ENCODE data around the gene NFKB2. TPM values are rescaled to one million over a fixed set of nuclear protein-coding genes. Genes with fewer than 3 reads are reported as not detected.
A peak's percentile ranks its signal among the peaks of the same experiment; 100 is the strongest.

NFKB2 gene
- polyA plus RNA-seq, 10 donors = 13.6 to 18.0 (median 15.7) TPM

DNA sequence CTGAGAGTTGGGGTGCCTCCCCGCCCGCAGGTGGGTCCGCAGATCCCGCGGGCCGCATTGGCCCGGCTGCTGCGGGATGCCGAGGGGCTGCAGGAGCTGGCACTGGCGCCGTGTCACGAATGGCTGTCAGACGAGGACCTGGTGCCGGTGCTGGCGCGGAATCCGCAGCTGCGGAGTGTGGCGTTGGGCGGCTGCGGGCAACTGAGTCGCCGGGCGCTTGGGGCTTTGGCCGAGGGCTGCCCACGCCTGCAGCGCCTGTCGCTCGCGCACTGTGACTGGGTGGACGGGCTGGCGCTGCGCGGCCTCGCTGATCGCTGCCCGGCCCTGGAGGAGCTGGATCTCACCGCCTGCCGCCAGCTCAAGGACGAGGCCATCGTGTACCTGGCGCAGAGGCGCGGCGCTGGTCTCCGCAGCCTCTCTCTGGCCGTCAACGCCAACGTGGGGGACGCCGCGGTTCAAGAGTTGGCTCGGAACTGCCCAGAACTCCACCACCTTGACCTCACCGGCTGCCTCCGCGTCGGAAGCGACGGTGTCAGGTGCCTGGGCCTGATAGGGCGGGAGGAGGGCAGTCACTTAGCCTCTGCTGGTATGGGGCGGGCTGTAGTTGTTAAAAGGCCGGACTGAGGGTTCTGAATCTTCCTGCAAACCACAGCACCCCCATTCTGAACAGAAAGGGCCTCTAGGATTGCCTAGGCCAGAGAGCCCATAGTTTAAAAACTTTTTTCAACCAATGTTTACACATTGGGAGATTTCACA is 26.4 kb downstream of the NFKB2 start:
- DNase-seq = peak in 1 of 3 donors; percentile 37

DNA sequence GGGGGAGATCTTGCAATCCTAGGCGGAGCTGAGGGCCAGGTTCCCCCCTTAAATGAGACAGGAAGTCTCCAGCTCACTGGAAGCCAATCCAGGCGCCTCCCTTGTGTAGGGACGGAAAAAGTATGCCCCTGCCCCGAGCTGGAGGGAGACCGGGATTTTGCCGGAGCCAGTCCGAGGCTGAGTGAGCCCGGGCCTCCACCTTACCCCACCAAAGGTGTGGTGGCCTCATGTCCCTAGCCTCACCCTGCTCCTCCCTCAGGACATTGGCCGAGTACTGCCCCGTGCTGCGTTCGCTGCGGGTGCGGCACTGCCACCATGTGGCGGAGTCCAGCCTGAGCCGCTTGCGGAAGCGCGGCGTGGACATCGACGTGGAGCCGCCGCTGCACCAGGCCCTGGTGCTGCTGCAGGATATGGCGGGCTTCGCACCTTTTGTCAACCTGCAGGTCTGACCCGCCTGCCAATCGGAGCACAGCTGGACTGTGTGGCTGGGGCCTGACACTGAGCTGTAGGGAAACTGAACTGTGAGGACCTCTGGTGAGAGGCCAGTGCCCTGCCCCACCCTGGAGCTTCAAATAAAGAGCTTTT is 27.1 kb downstream of the NFKB2 start:
- DNase-seq = peak; percentile 37 to 84 (median 71)

DNA sequence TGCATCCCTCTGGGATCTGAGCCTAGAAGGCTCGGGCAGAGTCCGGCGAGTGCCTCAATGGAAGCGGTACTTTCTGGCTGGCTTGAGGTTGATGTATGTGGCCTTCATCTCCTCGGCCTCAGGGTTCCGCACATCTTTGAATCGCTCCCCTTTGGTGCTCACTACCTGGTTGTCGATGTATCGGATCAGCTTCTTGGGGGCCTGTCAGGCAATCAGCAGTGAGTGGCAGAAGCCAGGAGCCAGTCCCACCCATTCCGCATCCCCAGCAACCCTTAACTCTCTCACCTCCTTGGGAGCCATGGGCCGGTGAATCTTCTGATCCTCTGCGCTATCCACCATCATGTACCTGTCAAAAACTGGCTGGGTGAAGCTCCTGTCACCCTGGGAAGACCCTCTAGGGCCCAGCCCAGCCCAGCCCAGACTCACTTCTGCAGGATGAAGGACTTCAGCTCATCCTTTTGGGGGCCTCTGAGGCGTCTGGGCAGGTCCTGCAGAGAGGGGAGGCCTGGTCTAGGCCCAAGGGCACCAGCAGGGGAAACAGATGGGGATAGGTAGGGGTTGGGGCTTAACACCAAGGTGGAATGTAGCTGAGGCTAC is 28.0 kb downstream of the NFKB2 start:
- DNase-seq = no peak

DNA sequence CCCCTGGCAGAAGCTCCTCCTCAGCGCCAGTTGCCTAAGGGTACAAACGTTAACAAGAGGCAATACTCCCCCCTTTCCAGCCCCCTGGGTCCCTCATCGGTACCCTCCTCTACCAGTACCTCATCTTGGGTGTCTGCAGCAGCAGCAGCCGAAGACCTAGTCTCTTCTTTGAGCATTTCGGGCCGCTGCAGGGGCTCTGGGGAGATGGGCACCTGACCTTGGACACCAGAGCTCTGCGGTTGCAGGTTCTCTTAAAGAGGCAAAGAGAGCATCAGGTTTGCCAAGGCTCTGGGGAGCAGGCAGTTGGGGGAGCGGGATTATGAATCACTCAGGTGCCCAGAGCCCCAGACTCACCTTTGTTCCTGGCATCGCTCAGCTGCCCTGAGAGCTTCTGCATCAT is 28.6 kb downstream of the NFKB2 start:
- no peak for DNase-seq

DNA sequence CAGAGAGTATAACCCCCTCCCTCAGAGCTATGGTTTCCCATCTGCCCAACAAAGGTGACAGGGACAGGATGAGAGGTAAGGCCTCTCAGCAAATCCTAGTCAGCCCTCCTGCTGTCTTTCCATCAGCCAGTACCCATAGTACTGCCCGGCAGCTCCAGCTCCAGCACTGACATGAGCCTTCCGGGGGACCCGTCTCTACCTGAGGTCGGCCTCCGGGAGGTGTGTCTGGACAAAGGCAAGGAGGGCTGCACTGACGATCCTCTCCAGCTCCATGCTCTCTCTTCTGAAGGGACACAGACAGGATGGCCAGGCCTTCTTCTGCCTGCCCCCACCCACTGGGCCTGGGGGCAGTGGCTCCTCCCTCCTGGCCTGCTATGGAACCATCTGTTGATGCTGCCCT is 29.4 kb downstream of the NFKB2 start:
- no peak for DNase-seq

DNA sequence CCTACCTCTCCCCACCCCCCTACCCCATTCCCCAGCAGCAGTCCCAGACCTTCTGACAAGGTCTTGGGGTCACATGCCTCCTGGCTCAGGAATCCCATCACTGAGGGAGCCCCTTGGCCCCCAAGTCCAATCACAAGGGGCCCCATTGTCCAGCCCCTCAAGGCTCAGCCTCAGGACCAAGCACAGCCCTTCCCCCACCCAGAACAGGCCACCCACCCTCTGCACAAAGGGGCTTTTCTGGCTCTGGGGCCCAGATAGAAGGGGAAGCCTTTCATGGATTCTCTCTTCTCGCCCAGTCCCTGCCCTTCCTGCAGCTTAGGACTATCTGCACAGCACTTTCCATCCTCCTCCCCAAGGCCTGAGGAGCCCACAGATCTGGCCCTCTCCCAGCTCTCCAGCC is 29.9 kb downstream of the NFKB2 start:
- no peak for DNase-seq

DNA sequence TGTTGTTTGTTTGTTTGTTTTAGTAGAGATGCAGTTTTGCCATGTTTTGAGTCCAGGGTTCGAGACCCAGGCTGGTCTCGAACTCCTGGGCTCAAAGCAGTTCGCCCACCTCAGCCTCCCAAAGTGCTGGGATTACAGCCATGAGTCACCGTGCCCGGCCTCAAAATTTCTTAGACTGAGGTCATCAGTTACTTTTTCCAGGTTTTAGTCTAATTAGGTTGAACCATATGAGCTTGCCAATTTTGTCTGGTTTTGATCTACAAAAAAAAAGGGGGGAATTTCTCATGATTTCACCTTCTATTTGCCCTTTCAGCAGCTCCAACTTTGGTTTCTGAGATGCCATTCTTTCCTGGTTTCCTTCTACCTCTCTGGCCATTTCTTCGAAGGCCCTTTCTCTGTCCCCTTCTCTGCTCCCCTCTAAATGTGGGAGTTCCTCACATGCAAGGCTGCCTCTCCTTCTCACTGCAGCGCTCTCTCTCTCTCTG is 31.3 kb downstream of the NFKB2 start:
- no peak for DNase-seq

DNA sequence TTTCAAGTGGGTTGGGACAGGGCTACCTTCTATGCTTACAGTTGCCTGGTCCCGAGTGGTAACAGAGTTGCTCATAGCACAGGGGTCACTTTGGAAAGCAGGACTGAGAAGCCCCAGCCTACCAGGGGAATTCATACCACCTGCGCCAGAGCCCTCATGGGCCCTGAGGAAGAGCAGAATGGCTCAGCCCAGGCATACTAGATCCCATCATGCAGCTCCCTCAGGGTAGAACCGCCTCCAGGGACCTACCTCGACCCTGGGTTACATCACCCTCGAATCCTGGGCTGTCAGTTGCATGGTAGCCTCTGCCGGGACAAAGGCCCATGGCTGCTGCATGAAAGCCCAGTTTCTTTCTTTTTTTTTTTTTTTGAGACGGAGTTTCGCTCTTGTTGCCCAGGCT is 34.0 kb downstream of the NFKB2 start:
- no peak for DNase-seq

DNA sequence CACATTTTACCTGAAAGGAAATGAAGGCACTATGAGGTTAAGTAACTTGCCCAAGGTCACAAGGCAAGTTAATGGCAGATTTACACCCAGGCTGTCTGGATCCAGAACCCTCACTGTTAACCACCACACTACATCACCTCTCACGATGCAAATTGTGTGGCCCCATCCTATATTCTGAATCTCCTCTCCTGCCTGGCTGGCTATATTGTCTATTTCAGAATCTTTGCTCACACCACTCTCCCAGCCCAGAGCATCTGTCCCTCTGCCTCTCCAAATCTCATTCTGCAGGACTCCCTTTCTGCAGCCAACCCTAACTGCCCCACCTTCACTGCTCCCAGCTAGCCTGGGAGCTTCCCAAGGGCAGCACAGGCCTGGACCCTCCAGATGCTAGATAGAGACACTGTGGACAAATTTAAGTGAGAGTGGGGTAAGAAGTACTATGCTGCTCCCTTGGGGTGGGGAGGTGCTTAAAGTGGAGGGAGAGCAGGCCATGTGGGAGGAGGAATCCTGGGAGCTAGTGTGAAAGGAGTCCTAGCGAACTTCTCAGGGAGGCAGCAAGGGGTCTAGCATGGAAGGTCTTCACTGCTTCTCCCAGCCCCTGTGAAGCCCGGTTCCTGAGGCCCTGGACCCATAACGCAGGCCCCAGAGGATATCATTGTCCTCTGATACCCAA is 36.1 kb downstream of the NFKB2 start:
- no peak for DNase-seq

DNA sequence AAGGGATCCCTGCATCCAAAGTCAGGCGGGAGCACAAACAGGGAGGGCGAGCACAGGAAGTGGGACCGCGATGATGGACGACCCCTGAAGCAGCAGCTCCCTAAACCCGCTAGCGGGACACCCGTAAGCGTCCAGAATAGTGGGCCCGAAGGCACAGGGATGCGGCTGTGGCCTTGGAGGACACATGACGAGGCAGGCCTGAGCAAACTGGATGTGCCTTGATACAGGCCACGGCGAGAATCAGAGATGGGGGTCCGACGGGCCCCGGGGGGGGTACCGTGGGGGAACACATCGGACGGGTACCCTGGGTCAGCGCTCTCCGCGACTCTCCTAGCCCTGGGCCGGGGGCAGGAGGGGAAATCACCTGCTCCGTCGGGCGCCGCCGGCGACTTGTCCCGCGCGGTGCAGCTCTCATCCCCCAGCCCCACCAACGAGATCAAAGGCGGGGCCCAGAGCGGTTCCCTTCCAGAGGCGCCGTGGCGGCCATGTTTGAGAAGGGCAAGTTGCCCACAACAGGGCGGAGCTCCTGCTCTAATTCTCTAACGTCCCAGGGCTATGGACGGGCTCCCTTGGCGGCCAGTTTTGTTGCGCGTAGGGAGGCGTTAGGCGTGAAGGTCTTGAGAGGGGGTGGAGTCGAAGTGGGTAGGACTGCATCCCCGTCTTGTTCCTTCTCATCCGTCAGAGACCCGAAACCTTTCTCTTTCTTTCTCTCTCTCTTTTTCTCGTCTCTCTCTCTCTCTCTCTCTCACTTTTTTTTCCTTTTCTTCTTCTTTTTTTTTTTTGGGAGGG is 36.9 kb downstream of the NFKB2 start, which contains the start of gene CUEDC2:
Gene CUEDC2, minus strand, starts transcription at position 413 of the 789 bp plus-strand sequence. CDS start 7,386 bp downstream, outside the sequence.
- DNase-seq = peak; percentile 97 to 98 (median 98)

DNA sequence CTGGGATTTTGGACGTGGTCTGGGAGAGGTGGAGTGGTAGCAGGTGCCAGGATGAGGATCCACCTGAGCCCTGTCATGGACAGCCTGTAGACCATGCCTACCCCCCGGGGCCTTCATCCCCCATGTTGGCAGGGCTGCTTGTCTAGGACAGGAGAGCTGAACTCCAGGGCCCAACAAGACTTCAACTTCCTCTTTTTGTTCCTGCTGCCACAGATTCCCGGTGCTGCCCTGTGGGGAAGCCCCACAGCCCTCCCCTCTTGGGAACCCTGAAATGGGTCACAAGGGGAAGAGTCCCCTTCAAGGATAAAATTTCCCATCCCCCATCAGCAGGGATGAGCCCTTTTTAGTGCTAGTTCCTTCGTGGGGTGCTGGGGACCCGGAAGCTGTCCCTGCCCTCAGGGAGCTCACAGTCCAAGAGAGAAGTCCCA is 38.1 kb downstream of the NFKB2 start:
- no peak for DNase-seq

DNA sequence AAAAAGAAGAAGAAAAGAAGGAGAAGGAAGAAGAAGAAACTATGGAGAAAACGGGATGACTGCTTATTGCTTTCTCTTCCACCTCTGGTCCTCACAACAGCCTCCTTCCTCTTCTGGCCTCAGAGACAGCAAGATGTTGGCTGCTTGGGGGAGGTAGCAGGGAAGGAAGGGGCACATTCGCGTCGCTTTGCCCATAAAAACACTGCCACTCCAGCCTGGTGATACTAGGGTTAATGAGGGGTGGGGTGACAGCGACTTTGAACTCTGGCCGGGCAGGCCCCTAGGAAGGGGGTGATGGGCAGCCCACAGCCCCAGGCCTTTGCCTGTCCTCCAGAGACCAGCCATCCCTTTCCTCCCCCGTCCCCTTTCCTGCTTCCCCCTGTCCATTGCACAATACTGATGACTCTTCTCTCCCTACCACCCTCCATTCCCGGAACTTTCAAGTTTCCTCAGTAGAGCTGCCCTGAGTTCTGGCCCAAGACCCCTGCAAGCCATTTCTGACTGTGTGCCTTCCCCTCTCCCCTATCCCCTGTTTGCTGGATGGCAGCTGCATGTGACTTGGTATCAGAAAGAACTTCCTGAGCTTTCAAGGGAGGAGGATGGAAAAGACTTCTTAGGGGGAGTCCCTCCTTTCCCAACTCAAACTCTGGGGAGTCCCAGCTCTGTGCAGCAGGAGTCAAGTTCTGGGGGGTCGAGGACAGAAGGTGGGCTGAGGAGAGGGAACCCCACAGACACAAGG is 39.1 kb downstream of the NFKB2 start:
- peak in 1 of 3 donors; percentile 51 for DNase-seq

DNA sequence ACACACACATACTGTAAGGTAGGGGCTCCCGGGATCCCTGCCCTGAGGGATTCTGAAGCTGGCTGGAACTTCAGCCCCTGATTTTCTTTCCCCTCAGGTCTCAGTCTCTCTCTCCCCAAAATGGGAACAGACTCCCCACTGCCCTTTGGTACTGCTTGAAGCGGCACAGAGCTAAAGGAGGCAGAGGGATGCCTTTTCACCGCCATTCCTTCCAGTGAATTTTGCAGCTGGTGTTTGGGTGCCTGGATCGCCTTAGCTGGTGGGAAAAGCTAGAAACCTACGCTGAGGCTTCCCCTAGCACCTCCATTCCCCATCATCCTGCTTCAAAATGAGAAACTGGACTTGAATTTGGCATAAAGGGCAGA is 39.6 kb downstream of the NFKB2 start:
- no peak for DNase-seq

DNA sequence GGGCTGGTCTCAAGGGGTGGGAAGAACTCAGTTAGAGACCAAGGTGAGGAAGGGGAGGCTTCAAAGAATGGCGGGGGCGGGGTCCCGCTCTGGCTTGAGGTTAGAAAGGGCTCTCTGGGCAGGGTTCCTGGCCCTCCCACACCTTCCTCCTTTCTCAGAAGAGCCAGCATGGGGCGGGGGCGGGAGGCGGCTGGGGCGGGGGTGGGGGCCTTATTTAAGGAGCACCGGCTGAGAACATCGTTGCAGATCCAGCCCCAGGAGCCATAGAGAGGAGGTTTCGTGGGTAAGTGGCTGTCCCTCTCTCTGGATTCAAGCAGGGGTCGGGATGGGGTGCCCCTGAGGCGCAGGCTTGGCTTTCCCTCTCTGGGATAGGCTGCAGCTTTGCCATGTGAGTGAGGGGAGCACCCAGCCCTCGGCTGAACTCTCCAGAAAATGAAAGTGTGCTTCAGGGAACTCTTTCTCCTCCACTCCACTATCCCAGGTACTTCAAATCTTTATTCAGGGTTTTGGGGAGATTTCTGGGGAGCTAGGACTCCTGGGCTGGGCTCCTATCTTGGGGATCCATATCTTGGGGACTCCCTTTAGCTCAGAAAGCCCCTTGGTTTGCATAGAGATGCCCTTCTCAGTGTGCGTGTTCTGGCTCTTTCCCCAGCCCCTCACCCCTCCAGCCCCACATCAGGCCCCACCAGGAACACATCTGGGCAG is 40.2 kb downstream of the NFKB2 start:
- DNase-seq = peak in 1 of 3 donors; percentile 50

DNA sequence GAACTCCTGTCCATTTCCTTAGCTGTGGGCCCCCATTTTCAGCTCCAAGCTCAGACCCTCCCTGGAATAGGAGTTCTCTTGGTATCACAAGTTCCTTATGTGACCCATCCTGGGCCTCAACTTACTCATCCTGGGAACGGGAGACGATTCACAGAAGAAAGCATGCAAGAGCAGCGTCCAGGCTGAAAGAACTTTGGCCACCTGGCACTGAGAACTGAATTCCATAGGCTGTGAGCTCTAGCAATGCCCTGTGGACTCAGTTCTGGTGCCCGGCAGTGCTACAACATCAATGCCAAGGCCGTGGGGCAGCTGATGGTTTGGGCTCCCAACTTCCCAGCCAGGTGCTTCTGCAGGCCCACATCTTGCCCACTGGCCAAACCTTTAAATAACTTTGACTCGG is 40.8 kb downstream of the NFKB2 start:
- DNase-seq = peak in 1 of 3 donors; percentile 20

DNA sequence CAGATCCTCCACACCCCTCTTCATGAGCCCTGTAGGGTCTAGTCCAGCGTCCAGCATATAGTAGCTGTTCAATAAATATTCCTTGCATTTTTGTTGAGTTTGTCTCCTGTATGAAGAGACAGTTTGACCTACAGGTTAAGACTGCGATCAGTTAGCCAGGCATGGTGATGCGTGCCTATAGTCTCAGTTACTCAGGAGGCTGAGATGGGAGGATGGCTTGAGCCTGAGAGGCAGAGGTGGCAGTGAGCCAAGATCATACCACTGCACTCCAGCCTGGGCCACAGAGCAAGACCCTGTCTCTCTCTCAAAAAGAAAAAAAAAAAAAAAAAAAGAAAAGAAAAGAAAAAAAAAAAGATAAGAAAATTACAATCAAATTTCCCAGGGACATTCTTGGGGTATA is 42.0 kb downstream of the NFKB2 start:
- no peak for DNase-seq

DNA sequence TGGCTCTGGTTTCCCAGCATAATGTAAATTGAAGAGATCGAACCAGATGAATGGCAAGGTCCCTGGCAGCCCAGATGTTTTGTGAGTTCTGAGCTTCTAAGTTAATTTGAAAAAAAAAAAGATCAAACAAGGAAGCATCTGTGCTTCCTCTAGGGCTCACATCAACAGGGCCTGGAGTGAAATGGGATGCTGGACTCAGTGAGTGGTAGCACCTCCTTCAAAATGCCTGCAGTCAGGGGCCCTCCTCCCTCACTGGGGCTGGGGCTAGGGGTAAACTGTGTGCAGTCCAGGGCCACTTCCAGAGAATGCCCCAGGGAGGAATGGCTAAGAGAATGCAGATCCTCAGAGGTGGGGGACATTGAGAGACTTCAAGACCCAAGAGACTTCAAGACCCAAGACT is 42.9 kb downstream of the NFKB2 start:
- DNase-seq = no peak

DNA sequence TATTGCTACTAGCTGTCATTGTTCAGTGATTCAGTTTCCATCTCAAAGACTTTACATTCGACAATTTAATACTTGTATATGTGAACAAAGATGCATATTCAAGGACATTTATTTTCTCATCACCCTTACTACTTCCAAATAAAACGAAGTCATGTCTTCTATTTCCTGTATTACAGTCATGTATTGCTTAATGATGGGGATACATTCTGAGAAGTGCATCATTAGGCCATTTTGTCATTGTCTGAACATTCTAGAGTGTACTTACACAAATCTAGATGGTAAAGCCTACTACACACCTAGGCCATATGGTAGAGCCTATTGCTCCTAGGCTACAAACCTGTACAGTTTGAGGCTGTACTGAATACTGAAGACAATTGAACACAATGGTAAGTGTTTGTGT is 49.3 kb downstream of the NFKB2 start:
- DNase-seq = no peak

DNA sequence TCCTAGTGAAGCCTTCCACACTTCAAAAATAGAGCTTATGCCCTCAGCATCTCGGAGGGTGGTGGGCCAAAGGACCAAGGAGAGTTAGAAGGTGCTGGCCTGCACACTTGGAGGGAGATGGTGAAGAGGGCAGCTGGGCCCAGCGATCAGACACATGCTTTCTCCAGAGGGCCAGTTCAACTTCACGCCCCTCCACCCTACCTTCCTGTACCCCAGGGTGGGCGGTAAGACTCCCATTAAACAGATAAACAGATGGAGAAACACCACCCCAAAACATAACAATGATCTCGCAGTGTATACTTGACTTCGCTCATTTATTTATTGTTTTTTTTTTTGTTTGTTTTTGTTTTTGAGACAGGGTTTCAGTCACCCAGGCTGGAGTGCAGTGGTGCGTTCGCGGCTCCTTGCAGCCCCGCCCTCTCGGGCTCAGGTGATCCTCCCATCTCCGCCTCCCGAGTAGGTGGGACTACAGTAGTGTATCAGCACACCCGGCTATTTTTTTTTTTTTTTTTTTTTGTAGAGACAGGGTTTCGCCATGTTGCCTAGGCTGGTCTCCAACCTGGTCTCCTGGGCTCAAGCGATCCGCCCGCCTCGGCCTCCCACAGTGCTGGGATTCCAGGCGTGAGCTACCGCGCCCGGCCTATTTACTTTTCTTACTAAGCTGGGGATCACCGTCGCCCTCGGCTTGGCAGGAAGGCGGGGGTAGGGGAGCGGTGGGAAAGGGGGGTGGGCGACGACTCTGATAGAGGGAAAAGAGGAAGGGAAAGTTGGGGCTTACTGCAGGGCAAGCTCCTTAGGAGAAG is 54.0 kb downstream of the NFKB2 start:
- peak in 2 of 3 donors; percentile 32 to 56 for DNase-seq

DNA sequence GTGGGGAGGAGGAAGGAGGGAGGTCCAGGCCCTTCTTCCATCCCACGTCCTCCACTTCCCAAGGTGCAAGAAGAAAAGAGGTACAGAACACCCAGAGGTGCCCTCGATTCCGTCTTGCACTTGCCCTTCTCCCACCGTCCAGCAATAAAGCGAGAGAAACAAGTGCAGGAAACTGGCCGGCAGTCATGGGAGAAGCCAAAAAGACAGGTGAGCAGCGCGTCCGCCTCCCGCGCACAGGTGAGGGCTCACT is 54.5 kb downstream of the NFKB2 start:
- DNase-seq = peak in 1 of 3 donors; percentile 33
